CMK (cell line): ENCODE data around the gene RELT.

Experiments
- DNase-seq: peaks from one replicate; pipeline ENCODE4 v3.0.0-alpha.2; 2010; ENCODE audit warnings: low read depth

RELT gene

DNA sequence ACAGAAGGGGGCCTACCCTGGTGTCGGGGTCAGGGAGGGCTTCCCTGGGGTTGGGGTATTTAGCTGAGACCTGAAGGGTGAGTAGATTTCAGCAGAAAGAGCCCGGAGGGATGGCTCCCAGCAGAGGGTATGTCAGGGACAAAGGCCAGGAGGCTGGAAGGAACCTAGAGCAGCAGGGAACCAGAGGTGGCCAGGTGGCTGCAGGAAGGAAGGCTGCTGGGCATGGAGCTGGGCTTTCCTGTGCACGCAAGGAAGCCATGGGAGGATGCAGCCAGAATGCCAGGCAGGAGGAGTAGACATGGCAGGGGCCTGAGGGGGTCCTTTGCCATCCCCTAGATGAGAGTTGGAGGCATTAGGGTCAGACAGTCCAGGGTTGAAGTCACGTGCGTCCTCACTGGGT lies 27.4 kb upstream of the RELT start:
- DNase-seq, result no peak

DNA sequence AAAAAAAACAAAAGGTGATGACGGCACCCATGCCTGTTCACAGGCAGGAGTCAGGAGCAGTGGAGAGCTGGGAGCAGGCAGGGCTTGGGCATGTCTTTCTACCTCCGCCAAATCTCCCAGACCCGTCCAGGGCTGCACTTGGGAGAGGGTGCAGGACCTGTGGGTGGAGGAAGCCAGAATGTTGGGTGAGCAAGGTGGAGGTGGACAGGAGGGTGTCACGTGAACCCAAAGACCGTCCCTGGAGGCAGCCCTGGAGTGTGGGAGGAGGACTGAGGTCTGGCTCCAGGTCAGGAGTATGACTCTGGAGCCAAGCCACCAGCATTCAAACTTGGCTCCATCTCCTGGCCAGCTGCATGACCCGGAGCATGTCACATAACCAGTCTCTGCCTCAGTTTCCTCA lies 26.6 kb upstream of the RELT start:
- DNase-seq, result no peak

- DNase-seq, result peak; percentile 74
These were observed 25.1 kb upstream of the RELT start for GRCh38 chr11:73350908-73351636.

GRCh38 chr11:73353422-73353821 lies 22.8 kb upstream of the RELT start:
- DNase-seq, result no peak

DNA sequence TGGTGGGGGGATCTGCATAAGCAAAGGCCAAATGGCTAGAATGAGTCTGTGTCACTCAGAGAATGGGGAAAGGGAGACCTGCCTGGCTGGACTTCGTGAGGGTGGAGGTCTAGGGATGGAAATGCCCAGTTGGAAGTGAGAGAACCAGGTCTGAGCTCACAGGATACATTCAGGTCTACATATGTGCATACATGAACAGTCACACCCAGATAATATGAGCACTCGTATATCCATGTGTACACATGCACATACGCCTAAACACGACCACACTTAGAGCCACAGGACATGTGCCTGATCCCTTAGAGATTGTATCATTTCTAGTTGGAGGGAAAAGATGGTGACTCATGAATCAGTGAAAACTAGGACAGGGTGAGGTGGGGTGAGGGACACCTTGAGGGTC lies 21.1 kb upstream of the RELT start:
- DNase-seq, result no peak

DNA sequence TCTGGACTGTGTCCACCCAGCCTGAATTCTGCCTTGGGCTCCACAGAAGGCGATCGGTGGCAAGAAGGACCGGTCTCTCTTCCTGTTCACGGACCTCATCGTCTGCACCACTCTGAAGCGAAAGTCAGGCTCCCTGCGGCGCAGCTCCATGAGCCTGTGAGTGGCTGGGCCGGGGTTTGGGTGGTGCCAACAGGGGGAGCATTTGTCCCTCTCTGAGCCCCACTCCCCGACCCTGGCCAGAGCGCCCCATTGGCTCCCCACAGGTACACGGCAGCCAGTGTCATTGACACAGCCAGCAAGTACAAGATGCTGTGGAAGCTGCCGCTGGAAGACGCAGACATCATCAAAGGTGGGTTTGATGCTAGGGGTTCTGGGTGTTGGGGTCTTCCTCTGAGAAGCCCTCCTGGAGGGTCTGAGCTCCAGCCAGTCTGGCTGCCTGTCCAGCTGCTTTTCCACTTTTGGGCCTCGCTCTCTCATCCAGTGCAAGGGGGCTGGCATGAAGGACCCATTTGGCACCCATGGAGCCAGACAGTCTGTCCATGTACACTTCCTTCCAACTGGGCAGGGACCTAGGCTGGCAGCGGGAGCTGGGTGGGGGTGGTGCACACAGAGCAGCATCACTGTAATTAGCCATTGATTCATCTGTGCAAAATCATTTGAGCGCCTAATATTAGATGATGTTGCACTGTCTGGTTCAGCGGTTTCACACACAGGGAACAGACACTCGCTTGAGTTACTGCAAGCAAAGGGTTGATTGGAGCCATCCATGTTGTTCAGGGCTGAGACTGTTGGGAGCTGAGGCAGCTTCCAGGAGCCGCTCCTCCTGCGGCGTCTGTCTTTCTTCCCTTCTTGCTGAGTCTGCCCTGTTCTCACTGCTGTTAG lies 19.0 kb upstream of the RELT start:
- DNase-seq, result no peak

- DNase-seq, result no peak
These were observed 18.1 kb upstream of the RELT start for GRCh38 chr11:73358071-73358470.

DNA sequence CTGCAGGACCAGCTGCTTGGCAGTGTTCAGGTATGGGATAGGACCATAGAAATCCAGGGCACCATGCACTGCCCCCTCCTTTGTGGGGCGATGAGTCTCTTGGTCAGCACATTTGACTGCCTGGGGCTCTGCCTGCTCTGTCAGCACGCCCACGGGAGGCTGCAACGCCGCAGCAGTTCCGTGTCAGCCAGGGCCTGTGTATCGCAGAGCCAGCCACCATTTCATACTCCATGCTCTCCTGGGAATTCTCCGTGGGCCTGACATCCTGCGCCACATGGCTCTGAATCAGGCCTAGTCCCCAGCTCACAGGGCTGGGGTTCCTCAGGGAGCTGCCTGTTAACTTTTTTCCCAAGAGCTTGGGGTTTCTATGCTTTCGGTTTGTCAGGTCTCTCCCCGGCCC lies 16.9 kb upstream of the RELT start:
- no peak for DNase-seq

DNA sequence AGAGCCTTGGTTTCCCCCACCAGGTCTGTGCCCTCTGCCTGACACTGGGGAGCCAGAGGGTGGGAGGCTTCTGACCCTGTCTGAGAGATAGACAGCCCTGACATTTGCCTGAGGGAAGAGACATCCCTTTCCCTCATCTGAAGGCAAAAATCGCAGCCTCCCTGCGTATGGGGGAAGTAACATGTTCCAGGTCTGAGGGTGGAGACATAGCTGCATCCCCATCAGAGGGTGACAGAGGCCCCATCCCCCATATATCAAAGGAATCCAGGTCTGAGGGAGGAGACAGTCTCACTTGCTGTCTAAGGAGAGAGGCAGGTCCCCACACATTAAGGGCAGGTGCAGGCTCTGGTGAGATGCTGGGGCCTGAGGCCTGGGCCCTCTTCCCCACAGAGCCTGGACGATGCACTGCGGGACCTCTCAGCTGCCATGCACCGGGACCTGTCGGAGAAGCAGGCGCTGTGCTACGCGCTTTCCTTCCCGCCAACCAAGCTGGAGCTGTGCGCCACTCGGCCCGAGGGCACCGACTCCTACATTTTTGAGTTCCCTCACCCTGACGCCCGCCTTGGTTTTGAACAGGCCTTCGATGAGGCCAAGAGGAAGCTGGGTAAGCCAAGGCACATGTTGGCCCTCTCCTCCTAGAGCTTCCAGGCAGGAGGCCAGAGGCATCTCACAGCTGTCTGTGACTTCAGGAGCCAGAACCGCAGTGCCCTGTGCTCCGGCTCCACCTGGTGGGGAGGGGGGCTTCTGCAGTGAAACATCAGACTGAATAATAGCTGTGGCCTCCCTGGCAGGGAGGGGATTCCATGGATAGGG lies 16.1 kb upstream of the RELT start:
- no peak for DNase-seq

DNA sequence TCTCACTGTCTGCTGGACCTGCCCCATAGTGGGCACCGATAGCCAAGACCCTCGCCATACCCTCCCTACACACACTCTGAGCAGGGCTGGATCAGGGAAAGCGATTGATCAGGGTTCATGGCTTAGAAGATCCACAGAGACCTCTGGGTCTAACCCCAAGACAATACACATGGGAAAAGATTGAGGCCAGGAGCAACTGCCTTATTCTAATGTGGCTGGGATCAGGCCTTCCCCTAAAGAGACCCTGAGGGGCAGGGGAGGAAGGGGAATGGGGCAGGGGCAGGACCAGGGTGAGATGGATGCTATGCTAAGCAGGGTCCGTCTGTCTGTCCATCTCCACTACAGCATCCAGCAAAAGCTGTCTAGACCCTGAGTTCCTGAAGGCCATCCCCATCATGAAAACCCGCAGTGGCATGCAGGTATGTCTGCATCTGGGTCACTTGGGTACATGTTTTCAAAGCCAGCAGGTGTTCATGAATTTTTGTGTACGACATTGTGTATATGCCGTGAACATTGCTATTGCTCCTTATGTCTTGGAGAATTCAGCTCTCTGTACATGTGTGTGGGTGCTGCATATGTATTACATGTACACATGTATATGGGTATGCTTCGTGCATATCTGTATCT lies 15.3 kb upstream of the RELT start:
- no peak for DNase-seq

DNA sequence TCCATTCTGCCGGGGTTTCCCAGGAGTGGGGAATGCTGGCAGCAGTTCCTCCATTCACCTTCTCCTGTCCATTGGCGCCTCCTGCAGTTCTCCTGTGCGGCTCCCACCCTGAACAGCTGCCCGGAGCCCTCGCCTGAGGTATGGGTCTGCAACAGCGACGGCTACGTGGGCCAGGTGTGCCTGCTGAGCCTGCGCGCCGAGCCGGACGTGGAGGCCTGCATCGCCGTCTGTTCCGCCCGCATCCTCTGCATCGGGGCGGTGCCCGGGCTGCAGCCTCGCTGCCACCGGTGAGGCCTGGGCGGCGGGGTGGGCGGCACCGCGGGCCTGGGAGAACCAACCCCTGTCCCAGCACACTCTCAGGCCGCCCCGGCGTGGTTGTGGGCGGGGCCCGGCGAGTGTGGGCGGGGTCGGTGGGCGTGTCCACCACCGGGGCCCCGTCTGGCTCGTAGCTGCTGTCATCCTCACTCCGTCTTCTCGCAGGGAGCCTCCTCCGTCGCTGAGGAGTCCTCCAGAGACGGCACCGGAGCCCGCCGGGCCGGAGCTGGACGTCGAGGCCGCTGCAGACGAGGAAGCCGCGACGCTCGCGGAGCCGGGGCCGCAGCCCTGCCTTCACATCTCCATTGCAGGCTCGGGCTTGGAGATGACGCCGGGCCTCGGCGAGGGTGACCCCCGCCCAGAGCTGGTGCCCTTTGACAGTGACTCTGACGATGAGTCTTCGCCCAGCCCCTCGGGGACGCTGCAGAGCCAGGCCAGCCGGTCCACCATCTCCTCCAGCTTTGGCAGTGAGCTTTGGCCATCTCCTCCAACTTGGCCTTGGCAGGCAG lies 14.0 kb upstream of the RELT start:
- DNase-seq, result no peak

DNA sequence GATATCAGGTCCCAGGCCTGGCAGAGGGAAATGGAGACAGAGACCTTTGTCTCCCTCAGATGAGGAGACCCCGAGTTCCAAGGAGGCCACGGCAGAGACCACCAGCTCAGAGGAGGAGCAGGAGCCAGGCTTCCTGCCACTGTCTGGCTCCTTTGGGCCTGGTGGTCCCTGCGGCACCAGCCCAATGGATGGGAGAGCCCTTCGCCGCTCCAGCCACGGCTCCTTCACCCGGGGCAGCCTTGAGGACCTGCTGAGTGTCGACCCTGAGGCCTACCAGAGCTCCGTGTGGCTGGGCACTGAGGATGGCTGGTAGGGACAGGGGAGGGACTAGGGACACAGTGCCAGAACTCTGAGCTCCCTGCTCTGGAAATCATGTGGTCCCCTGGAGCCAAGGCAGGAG lies 13.1 kb upstream of the RELT start:
- DNase-seq, result no peak

- DNase-seq, result no peak
These were observed 10.6 kb upstream of the RELT start for GRCh38 chr11:73365352-73366264.

DNA sequence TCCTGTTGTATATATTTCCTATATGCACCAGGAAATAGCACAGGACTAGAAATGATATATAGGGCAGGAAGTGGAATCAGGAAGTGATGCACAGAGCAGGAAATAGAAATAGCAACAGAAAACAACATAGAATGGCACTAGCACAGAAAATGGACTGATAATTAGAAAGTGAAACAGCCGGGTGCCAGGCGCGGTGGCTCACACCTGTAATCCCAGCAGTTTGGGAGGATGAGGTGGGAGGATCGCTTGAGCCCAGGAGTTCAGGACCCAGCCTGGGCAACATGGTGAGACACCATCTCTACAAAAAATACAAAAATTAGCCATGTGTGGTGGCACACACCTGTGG lies 10.0 kb upstream of the RELT start:
- DNase-seq, result no peak

GRCh38 chr11:73366953-73367352 lies 9.2 kb upstream of the RELT start:
- no peak for DNase-seq

DNA sequence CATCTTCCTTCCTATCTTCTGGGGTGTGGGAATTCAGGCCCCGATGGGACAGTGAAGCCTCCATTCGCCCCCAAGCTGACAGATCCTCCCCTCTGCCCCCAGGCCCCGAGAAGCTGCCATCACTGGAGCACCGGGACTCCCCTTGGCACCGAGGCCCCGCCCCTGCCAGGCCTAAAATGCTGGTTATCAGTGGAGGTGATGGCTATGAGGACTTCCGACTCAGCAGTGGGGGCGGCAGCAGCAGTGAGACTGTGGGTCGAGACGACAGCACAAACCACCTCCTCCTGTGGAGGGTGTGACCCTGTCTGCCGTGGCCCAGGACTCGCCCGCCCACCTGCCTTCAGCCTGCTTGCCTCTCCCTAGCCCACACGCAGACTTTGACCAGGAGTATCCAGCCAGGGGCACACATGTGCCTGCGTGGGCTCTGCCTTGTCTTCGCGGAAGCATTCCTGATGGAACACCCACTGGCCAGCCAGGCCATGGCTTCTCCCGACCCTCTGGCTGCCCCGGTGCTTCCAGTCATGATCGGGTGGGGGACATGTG lies 8.6 kb upstream of the RELT start:
- no peak for DNase-seq

DNA sequence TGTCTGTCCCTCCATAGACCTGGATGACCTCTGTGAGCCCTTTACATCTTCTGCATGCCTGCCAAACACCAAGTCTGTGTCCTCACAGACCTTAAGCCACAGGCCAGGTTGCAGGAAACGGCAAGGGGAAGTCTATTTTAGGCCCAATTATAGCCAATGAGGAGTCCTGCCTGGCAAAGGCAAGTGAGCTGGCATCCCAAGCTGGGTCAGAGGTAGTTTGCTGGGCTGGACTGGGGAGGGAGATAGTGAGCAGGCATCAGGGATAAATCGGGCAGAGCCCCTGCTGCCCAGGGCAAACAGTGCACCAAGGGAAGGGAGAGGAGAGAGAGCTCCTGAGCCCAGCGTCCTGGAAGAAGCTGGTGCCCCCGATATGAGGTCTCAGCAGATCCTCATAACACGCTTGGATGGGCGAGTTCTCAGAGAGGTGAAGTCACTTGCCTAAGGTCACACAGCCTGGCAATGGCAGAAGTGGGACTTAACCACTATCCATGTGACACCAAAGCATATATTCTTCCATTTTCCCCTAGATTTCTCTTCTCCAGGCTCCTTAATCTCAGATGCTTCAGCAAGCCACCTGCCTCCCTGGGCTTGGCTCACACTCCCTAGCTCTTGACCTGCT lies 3.7 kb upstream of the RELT start:
- no peak for DNase-seq

- no peak for DNase-seq
These were observed 2.0 kb upstream of the RELT start for GRCh38 chr11:73374151-73374550.

- no peak for DNase-seq
These were observed 404 bp upstream of the RELT start for GRCh38 chr11:73375830-73376159.
